Caco-2 (cell line): ENCODE results near the gene RCAN1. TPM values are rescaled to one million over a fixed set of nuclear protein-coding genes. Genes with fewer than 3 reads are reported as not detected.

Experiments
- BruUV-seq: library from RNA; stranded (reverse); fragments of 400-500 nt; replicated peaks from 2 replicates; lab custom pipeline; 2021; lab: Mats Ljungman, UMichigan
- CTCF ChIA-PET: fragments of 300-600 bp; sonication (Branson Sonifier 250); formaldehyde crosslinking; loops from one replicate; lab custom pipeline; 2022; ENCODE audit warnings: antibody characterized with exemption; lab: Charles Lee
- POLR2A ChIA-PET: fragments of 300-600 bp; sonication (Branson Sonifier 250); formaldehyde crosslinking; loops from one replicate; lab custom pipeline; 2022; ENCODE audit warnings: antibody characterized with exemption; lab: Charles Lee
- DNase-seq, 2 experiments: peaks; one replicate each; pipeline versions ENCODE4 v3.0.0 to v3.0.0-alpha.2; 2020 to 2022
- H3K27me3 ChIP-seq: replicated peaks from 2 replicates; pipeline ENCODE4 v1.6.0; 2011; ENCODE audit warnings: low read length; ENCODE audit not compliant: control insufficient read depth, insufficient read depth
- H3K36me3 ChIP-seq: 2 replicates; pipeline ENCODE4 v1.5.1; 2011; ENCODE audit warnings: low read length; ENCODE audit not compliant: control insufficient read depth, insufficient read depth
- H3K4me1 ChIP-seq: fragments of 250-450 bp; sonication (Bioruptor Pico); 2 replicates; pipeline ENCODE4 v1.5.1; 2020; ENCODE audit warnings: mild to moderate bottlenecking
- H3K4me3 ChIP-seq: 2 replicates; pipeline ENCODE4 v1.5.1; 2011; ENCODE audit warnings: low read depth, mild to moderate bottlenecking, control low read depth, low read length
- H3K9me3 ChIP-seq: fragments of 250-450 bp; sonication (Bioruptor Pico); 2 replicates; pipeline ENCODE4 v1.5.1; 2020; ENCODE audit warnings: mild to moderate bottlenecking, moderate library complexity
- H3K27ac Mint-ChIP-seq: one replicate; pipeline ENCODE4 v1.8.0; 2022; ENCODE audit warnings: mixed read lengths; ENCODE audit not compliant: unreplicated experiment
- H3K27me3 Mint-ChIP-seq: one replicate; pipeline ENCODE4 v1.8.0; 2022; ENCODE audit warnings: mixed read lengths; ENCODE audit not compliant: insufficient read depth, unreplicated experiment
- H3K36me3 Mint-ChIP-seq: one replicate; pipeline ENCODE4 v1.8.0; 2022; ENCODE audit warnings: mild to moderate bottlenecking, mixed read lengths; ENCODE audit not compliant: insufficient read depth, unreplicated experiment
- H3K4me1 Mint-ChIP-seq: one replicate; pipeline ENCODE4 v1.8.0; 2022; ENCODE audit warnings: low read depth, mixed read lengths; ENCODE audit not compliant: unreplicated experiment
- H3K4me3 Mint-ChIP-seq: one replicate; pipeline ENCODE4 v1.8.0; 2022; ENCODE audit warnings: mild to moderate bottlenecking, moderate library complexity, mixed read lengths; ENCODE audit not compliant: unreplicated experiment
- H3K9me3 Mint-ChIP-seq: one replicate; pipeline ENCODE4 v1.8.0; 2022; ENCODE audit warnings: mixed read lengths; ENCODE audit not compliant: unreplicated experiment
- intact Hi-C: fragments of 100-400 bp; cut with micrococcal nuclease; formaldehyde crosslinking; loops from one replicate; pipeline ENCODE4 v1.10.0; 2022; ENCODE audit not compliant: unreplicated experiment
- total RNA-seq: library from RNA; stranded (reverse); gene quantifications from 2 replicates; pipeline ENCODE4 v1.2.3, GENCODE V29; 2022
- TF ChIP-seq, protein P1 (sequence below), 2 experiments: fragments of 200-600 bp in 1 of 2; IDR thresholded peaks; 1 replicate in 1 of 2; 2 replicates in 1 of 2; pipeline versions ENCODE4 v1.5.1 to v1.8.0; 2011 to 2022; ENCODE audit warnings: antibody characterized with exemption in 1 of 2, control low read depth in 1 of 2, inconsistent platforms in 1 of 2, low read depth in 1 of 2, low read length in 1 of 2, mild to moderate bottlenecking in 1 of 2, moderate library complexity in 1 of 2; ENCODE audit not compliant: insufficient read depth in 1 of 2, severe bottlenecking in 1 of 2, unreplicated experiment in 1 of 2

Gene RCAN1
- total RNA-seq, 1 experiment from 2014 or later: 29.4 TPM

DNA sequence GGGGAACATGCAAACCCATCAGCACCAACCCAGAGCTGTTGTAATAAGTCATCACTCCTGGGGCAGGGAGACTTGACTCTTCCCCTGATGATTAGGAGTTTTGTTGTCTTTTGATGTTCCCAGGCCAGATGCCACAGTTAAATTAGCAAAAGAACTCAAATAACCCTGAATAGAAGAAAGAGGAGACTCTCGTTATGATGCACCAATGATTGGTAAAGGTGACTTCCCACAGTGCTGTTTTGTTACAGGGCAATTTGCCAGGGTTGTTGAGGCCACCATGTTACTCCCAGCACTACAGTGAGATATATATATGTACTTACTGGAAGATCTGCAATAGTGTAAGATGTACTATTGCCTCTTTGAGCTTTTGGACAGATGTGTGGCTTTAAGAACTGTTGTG is 24.3 kb upstream of the RCAN1 start:
- ChIA-PET CTCF (no interaction called here), POLR2A (no interaction called here)
- H3K27me3 Mint-ChIP-seq: no peaks in the 10 kb centered on the region
- Histone ChIP-seq H3K9me3 (no peaks in the 10 kb centered on the region), H3K27me3 (no peaks in the 10 kb centered on the region), H3K4me3 (no peak overlapping the region), H3K36me3 (no peaks in the 10 kb centered on the region), H3K4me1 (no peaks in the 10 kb centered on the region)
- H3K27ac Mint-ChIP-seq: no peak overlapping the region
- DNase-seq: no peak
- peaks cover 9% of the 10 kb centered on the region for H3K9me3 Mint-ChIP-seq
- no TSS peak for BruUV-seq
- TF ChIP-seq, protein P1, sequence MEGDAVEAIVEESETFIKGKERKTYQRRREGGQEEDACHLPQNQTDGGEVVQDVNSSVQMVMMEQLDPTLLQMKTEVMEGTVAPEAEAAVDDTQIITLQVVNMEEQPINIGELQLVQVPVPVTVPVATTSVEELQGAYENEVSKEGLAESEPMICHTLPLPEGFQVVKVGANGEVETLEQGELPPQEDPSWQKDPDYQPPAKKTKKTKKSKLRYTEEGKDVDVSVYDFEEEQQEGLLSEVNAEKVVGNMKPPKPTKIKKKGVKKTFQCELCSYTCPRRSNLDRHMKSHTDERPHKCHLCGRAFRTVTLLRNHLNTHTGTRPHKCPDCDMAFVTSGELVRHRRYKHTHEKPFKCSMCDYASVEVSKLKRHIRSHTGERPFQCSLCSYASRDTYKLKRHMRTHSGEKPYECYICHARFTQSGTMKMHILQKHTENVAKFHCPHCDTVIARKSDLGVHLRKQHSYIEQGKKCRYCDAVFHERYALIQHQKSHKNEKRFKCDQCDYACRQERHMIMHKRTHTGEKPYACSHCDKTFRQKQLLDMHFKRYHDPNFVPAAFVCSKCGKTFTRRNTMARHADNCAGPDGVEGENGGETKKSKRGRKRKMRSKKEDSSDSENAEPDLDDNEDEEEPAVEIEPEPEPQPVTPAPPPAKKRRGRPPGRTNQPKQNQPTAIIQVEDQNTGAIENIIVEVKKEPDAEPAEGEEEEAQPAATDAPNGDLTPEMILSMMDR (IDR thresholded peaks at IDR 0.05; ENCODE audit: insufficient read depth in 1 of 2, low read depth in 1 of 2, low read length in 1 of 2, severe bottlenecking in 1 of 2, unreplicated experiment in 1 of 2): no peak
- no peaks in the 10 kb centered on the region for H3K36me3 Mint-ChIP-seq
- intact Hi-C loops: no loop called here
- H3K4me3 Mint-ChIP-seq: no peak overlapping the region
- H3K4me1 Mint-ChIP-seq: peaks cover 7% of the 10 kb centered on the region

DNA sequence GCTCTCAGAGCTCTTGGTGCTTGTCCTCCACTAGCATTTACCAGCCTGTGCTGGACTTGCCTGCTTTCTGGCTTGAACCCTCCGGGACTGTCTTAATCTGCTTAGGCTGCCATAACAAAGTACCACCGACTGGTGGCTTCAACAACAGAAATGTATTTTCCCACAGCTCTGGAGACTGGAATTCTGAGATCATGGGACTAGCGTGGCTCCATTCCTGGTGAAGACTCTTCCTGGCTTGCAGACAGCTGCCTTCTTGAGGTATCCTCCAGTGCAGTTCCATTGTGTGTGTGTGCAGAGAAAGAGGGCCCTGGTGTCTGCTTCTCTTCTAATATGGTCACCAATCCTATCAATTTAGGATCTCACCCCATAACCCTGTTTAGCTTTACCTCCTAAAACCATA is 22.0 kb upstream of the RCAN1 start:
- Mint-ChIP-seq H3K36me3 (no peaks in the 10 kb centered on the region), H3K27me3 (peaks cover 4% of the 10 kb centered on the region), H3K27ac (no peak overlapping the region), H3K9me3 (peaks cover 9% of the 10 kb centered on the region), H3K4me3 (no peak overlapping the region), H3K4me1 (peaks cover 7% of the 10 kb centered on the region)
- Histone ChIP-seq H3K9me3 (no peaks in the 10 kb centered on the region), H3K4me1 (no peaks in the 10 kb centered on the region), H3K36me3 (no peaks in the 10 kb centered on the region), H3K4me3 (no peak overlapping the region), H3K27me3 (no peaks in the 10 kb centered on the region)
- no TSS peak for BruUV-seq
- ChIA-PET CTCF (no interaction called here), POLR2A (no interaction called here)
- intact Hi-C loops: no loop called here
- TF ChIP-seq, protein P1 (IDR thresholded peaks at IDR 0.05; ENCODE audit: insufficient read depth in 1 of 2, low read depth in 1 of 2, low read length in 1 of 2, severe bottlenecking in 1 of 2, unreplicated experiment in 1 of 2): no peak
- no peak for DNase-seq

DNA sequence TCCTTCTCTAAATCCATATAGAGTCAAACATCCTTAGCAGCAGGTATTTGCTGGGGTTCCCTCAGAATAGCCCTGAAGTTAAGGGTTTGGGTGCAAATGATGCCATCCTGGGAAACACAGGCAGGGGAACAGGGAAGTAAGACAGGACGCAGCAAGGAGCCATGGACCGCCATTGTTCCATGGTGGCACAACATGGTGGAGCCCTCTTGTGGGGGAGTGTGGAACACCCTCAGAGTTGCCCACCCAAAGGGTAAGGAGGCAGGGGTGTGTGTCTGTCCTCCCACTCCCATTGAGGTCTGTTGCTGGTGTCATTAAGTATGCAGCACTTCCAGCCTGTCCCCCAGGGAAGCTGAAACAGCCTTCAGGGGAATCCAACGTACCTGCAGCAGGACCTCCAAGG is 20.4 kb upstream of the RCAN1 start:
- no peaks in the 10 kb centered on the region for H3K9me3 ChIP-seq
- no TSS peak for BruUV-seq
- TF ChIP-seq, protein P1 (IDR thresholded peaks at IDR 0.05; ENCODE audit: insufficient read depth in 1 of 2, low read depth in 1 of 2, low read length in 1 of 2, severe bottlenecking in 1 of 2, unreplicated experiment in 1 of 2): peak; percentile 22 to 36
- Mint-ChIP-seq H3K36me3 (no peaks in the 10 kb centered on the region), H3K4me3 (no peak overlapping the region), H3K27ac (no peak overlapping the region), H3K9me3 (peaks cover 9% of the 10 kb centered on the region), H3K4me1 (peaks cover 2% of the 10 kb centered on the region), H3K27me3 (peaks cover 4% of the 10 kb centered on the region)
- no peaks in the 10 kb centered on the region for H3K4me1 ChIP-seq
- no peaks in the 10 kb centered on the region for H3K27me3 ChIP-seq
- H3K36me3 ChIP-seq: no peaks in the 10 kb centered on the region
- peak in 1 of 2 experiments; percentile 14 for DNase-seq
- intact Hi-C loops: no loop called here
- H3K4me3 ChIP-seq: no peak overlapping the region
- ChIA-PET CTCF (interaction anchor here (0.6 kb wide), 1 partner anchor 1031 kb away, joined by 6 read pairs; no protein-coding TSS in a partner anchor), POLR2A (no interaction called here)
